ENCODE measurements around the gene AKAP6.

DNA sequence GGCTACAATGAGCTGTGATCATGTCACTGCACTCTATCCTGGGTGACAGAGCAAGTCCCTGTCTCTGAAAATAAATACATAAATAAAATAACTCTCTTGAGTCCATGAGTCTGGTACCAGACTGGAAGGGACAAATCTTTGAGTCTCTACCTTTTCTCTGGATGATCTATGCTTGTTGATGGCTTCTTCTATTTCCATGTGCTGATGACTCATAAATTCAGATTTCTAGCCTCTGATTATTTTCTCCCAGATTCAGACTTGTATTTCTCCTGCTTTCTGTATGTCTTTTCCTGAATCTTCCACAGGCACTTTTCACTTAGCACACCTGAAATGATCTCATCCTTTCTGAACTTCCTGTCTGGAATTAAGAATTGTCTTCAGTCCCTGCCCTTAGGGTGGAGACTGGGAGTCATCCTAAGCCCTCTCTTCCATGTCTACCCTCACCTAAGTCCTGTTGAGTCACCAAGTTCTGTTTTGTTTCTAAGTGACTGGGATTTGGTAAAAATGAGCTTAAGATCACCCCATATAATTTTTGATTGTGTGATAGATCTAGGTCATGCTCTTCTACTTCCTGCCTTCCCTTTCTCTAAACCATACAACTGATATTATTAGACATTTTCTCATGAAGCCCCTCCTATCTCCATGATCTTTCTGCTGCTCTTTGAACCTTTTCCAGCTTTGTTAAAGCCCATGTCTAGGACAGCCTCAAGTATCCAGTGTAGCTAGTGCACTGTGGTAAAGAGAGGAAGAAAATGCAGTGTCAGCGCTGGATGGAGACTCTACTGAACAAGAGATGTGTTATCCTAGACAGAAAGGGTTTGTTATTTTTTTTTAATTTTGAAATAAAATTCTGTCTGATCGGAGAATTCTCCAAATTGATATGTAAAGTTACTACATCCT is 13.1 kb downstream of the AKAP6 start:
- TF ChIP-seq POLR2A (IDR thresholded peaks at IDR 0.05; ENCODE audit: low read depth, low read length) (no peak), POLR2AphosphoS5 (IDR thresholded peaks at IDR 0.05; ENCODE audit: low read depth, low read length) (no peak), TAF1 (IDR thresholded peaks at IDR 0.05; ENCODE audit: borderline replicate concordance, low read depth, low read length) (no peak)
